GM19468 (cell line): ENCODE results near the gene TMEM63B.
"Not testable (repeated sequence)": the region's sequence is repeated elsewhere in the genome, so short reads cannot be mapped to it uniquely, and the experiment has no call there.

Source experiments
- ATAC-seq: cut with Tn5 transposase; IDR thresholded peaks from one replicate; pipeline ENCODE4 v1.9.1; 2021; ENCODE audit warnings: mild to moderate bottlenecking, moderate library complexity, moderate number of reproducible peaks; ENCODE audit not compliant: unreplicated experiment; ENCODE audit errors: extremely low read depth

Gene TMEM63B

DNA sequence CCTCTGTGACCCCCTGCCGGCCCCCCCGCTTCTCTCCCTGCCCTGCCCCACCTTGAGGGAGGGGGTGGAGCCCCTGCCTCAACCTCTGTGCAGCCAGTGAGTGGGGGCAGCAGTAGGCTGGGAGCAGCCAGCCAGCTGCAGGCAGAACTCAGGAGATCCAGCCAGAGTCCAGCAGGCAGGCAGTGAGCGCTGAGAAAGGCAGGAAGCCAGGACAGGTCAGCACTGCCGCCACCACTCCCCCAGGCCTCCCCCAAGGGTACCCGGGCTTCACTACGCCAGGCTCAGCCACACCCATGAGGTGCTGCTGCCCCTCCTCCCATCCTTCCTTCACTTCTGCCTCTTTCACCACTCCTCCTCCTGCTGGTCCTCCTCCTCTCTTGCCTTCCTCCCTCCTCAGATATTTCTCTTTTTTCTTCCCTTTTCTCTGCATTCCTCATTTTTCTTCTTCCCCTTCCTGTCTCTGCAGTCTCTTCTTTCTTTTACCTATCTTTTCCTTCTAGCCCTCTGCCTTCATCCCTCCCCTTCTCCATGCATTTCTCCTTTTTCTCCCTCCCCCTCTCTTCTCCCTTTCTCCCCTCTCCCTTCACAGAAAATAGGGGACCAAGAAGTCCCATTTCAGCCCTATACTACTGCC is 11.5 kb downstream of the TMEM63B start:
- no peak for ATAC-seq

DNA sequence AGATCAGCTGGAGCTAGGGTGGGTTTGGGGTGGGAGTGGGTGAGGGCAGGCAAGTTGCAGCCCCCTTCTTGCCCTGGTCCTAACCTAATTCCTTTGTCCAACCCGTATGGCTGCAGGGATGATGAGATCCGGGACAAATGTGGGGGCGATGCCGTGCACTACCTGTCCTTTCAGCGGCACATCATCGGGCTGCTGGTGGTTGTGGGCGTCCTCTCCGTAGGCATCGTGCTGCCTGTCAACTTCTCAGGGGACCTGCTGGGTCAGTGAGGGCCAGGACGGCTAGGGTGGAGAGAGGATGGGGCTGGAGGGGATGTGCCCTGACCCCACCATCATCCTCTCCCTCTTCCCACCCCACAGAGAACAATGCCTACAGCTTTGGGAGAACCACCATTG is 12.0 kb downstream of the TMEM63B start:
- no peak for ATAC-seq

DNA sequence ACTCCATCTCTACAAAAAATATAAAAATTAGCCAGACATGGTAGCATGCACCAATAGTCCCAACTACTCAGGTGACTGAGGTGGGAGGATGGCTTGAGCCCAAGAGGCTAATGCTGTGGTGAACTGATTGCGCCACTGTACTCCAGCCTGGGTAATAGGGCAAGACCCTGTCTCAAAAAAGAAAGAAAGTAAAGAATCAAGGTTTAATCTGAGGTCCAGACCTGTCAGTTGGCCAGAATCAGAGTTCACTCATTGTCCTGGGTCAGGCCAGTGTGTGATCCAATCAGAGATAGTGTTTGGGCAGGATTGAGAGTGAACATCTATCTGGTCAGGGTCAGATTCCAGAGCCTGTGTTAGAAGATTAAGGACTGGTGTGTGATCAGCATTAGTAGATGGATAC is 15.5 kb downstream of the TMEM63B start:
- ATAC-seq = no peak

DNA sequence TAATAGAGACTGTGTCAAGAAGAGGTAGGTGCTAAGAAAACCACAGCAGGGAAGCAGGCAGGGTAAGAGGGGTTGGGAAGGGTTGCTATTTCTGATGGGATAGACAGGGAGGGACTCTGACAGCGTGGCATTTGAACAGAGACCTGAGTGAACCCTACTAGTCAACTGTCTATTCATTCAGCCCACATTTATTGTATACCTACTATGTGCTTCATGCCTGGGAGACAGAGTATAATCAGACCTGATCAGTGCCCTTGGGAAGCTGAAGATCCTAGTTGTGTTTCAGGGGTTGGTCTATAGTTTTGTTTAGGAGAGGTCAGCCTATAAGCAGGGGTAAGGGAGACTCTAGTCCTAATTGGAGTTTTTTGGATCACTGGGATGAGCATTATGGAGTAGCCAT is 16.4 kb downstream of the TMEM63B start:
- ATAC-seq = no peak

DNA sequence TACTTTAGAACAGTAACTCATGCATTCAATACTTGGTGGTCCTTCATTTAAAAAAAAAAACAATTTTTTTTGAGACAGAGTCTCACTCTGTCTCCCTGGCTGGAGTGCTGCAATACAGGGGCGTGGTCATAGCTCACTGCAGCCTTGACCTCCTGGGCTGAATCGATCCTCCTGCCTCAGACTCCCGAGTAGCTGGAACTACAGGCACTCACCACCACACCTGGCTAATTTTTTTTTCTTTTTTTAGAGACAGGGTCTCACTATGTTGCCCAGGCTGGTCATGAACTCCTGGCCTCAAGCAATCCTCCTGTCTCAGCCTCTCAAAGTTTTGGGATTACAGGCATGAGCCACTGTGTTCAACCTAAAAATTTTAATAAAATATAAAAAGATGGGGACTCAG is 17.2 kb downstream of the TMEM63B start:
- not testable (repeated sequence) for ATAC-seq

DNA sequence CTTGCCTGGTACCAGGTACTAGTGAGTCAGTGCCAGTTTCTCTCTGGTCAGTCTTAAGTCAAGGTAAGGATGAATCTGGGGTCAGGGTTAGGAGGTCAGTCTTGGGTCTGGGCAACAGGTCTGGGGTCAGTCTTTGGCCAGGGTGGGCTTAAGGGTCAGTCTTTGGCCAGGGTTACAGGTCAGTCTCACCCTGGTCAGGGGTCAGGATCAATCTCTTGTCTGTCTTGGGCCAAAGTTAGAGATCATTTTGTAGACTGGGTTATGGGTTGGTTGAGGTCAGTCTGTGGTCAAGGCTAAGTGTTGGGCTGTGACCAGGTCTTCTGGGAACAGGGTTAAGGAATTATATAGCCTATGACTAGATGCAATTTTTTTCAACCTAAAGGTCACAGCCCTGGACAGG is 18.5 kb downstream of the TMEM63B start:
- ATAC-seq = no peak

DNA sequence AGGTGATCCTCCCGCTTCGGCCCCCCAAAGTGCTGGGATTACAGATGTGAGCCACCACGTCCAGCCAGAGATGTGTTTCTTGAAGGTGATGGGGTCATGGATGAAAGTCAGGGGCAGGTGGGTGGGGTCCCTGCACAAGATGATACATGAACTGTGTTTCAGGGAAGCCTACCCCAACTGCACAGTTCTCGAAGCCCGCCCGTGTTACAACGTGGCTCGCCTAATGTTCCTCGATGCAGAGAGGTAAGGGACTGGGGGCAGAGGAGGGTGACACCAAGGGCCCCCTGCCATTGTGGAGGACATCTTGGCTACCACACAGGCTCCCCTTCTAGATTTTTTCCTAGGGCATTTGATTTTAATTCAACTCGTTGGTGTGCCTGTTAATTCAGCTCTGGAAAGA is 19.3 kb downstream of the TMEM63B start:
- no peak for ATAC-seq

DNA sequence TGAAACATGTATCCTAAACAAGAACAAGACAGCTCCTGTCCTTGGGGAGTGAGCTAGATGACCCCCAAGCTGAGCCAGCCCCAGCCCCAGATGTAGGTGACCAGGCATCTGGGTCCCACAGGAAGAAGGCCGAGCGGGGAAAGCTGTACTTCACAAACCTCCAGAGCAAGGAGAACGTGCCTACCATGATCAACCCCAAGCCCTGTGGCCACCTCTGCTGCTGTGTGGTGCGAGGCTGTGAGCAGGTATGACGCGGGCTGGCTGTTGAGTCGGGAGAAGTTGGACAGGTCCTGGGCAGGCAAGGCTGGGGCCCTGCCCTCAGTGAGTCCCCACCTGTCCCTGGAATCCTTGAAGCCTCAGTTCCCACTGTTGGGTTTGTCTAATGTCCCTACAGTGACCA is 19.9 kb downstream of the TMEM63B start:
- ATAC-seq = no peak

DNA sequence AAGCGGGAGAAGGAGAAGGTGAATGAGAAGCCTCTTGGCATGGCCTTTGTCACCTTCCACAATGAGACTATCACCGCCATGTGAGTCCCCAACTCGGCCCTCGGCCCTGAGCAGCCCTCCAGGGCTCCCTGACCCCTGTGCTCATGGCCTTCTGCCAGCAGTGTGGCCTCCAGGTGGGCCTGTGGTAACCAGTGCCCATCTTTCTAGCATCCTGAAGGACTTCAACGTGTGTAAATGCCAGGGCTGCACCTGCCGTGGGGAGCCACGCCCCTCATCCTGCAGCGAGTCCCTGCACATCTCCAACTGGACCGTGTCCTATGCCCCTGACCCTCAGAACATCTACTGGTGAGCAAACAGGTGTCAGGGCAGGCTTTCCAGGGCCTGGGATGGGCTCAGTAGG is 21.0 kb downstream of the TMEM63B start:
- no peak for ATAC-seq

DNA sequence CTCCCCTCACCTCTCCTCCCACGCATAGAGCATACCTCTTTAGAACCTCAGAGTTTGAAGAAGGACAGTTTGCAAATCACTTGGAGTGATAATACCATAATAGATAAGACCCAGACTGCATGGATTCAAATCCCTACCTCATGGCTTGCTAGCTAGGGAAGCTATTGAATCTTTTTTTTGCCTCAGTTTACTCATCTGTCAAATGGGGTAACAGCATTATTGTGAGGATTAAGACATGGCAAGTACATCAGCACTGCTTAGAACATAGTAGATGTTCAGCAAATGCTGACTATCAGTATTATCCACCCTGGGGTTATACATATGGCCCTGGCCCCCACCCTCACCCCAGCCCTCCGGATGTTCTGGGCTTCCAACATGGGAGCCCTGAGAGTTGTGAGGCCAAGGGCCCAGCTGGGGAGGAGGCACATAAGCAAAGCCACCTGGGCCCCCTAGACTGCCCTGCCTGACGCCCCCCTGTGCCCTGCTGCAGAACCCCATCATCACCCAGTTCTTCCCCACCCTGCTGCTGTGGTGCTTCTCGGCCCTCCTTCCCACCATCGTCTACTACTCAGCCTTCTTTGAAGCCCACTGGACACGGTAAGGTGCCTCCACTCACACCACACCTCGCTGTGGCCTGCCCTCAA is 22.1 kb downstream of the TMEM63B start:
- ATAC-seq = no peak

DNA sequence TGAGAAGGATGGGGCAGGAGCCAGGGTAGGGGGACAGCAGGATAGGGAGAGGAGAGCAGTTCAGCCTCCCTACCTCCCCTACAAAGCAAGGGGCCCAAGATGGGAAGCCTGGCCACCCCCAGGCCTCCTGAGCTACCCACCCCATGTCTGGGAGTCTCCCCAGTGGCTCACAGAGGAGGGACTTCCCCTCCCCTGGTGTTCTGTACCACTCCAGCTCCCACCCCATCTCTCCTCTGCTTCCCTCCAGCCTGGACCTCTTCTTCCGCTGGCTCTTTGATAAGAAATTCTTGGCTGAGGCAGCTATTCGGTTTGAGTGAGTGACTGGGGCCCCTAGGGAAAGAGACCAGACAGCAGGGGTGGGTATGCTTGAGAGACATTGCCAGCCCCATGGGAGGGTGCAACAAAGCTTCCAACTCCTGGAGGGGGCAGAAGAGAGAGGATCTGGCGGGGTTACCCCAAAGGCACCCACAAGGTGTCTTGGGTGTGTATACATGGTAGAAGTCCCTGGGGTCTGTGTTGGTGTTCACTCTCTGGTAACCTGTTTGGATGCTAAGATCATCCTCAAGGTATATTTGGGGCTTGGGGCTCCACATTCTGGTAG is 23.1 kb downstream of the TMEM63B start:
- ATAC-seq = no peak

DNA sequence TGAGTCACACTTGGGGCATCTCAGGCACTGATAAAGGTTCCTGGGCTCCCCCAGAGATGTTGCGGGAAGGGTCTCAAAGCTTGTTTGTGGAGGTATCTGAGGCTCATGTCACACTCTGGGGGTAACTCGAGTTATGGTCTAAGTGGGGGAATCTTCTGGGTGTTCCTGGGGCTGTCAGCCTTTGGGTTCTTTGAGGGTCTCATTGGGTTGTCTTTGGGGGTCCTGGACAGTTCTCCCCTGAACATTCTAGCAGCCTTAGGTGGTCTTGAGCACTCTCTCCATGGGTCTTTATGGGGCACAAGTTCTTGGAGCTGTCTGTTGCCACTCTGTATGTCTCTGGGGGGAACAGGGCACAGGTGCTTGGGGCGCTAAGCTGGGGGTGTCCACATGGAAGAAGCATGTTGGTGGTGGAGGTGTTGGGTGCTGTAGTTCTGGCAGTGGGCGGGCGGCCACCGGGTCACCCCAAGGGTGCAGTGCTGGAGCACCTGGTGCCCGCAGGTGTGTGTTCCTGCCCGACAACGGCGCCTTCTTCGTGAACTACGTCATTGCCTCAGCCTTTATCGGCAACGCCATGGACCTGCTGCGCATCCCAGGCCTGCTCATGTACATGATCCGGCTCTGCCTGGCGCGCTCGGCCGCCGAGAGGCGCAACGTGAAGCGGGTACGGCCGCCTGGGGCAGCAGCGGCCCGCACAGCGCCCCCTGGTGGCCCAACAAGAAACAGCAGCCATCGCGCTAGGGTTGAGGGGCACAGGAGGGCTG is 24.2 kb downstream of the TMEM63B start:
- no peak for ATAC-seq

DNA sequence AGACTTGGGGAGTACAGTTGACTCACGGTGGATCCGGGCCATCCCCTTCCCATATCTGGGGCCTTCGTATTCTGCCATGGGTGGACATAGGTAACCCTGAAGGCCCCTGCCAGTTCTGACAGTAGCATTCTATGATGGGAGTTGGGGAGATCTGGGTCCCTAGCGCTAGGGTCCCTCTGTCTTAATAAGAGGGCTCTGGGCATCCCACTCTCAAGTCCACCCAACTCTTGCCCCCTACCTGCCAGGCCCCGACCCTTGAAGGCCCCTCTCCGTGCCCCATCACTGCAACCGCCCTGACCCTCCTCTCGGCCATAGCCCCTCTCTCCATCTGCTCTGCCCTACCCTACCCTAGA is 24.7 kb downstream of the TMEM63B start:
- ATAC-seq = no peak

DNA sequence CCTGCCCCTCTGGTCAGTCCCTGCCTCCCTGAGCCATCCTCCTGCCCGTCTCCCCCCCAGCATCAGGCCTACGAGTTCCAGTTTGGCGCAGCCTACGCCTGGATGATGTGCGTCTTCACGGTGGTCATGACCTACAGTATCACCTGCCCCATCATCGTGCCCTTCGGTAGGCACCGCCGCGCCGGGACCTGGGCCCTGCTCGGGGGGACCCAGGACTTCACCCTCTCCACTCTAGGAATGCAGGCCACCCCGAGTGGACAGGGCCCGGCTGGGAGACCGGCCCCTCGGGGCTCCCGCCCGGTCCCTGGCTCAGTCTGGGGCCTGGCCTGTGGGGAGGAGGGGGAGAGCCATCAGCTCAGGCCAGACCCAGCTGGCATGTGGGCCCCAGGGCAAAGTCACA is 25.2 kb downstream of the TMEM63B start:
- no peak for ATAC-seq

DNA sequence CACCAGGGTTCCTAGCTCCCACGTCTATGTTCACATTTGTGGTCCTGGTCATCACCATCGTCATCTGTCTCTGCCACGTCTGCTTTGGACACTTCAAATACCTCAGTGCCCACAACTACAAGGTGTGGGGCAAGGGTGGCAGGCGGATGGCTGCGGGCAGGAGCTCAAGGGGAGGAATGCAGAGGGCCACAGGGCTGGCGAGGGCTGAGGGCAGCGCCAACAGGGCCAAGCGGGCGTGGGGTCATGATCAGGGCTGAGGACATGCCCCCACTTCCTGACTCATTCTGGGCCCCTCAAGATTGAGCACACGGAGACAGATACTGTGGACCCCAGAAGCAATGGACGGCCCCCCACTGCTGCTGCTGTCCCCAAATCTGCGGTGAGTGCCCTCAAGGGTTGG is 26.7 kb downstream of the TMEM63B start:
- ATAC-seq = no peak

DNA sequence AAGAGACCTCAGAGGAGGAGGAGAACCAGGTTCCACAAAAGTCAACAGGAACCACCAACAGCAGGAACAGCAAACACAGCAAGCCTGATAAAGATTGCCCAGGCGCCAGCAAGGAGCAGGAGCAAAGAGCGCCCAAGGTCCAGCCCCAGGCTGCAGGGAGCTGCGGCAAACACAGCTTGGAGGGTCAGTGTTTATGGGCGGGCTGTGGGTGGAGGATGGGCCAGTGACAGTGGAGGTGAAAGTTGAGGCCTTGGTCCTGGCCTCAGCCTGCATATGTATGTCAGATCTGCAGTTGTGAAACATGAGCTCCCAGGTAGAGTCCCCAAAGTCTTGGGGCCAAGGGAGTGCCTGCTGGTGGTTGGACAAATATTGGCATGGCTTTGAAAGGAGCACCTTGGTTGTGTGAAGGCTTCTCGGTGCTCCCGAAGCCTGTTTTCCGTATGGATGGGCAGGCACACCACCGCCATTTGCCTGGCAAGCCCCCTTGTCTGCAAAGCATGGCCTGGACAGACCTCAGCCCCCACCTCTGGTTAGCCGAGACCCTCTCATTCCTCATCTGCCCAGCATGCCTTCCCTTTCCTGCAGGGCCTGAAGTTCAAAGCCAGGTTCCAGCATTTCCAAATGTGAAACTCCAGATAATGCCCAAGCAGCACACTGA is 29.3 kb downstream of the TMEM63B start:
- ATAC-seq = no peak

DNA sequence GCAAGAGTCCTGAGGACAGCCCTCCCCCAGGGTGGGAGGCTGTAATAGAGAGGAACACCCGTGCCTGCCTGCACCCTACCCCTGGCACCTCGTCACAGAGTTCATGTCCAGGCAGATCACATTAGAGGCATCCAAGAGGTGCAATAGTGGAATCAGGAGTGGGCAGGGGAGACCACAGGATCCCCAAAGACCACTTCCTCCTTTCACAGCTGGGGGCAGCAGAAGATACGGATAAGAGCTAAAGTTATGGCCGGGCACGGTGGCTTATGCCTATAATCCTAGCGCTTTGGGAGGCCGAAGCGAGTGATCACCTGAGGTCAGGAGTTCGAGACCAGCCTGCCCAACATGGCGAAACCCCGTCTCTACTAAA is 29.8 kb downstream of the TMEM63B start:
- ATAC-seq = no peak

DNA sequence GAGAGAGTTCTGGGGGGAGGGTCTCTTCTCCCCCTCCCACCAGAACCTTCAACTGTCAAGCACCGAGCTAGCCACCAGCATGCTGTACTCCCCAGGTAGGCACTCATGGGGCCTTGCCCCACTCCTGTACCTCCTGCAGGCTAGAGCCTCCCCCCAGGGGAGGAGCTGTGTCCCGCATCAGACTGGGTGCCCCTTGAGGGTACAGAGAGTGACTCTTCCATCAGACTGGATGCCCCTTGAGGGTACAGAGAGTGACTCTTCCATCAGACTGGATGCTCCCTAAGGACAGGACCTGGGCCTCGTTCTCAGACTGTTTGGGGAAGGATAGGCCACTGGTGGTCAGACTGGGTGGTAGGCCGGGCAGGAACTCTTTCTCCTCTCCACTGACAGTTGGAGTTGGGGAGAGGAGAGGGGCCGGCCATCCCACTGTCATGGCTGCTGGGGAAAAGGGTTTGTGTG is 31.4 kb downstream of the TMEM63B start, which contains the start of gene CAPN11:
CAPN11 (plus strand) TSS at position 51 of the 459 bp plus-strand sequence; CDS start at position 80, 29 bp downstream.
- ATAC-seq = no peak

DNA sequence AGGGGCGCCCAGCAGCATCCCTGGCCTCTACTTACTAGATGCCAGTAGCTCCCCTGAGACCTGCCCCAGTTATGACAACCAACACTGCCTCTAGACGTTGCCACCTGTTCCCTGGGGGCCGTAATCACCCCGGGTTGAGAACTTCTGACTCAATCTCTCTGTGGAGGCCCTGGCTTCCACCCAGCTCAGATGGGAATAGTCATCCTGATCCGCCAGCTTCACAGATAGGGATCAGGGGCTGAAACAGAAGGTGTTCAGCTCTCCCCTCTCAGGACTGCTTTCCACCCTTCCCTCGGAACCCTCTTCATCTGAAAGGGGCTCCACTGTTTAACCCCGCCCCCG is 34.6 kb downstream of the TMEM63B start:
- no peak for ATAC-seq

DNA sequence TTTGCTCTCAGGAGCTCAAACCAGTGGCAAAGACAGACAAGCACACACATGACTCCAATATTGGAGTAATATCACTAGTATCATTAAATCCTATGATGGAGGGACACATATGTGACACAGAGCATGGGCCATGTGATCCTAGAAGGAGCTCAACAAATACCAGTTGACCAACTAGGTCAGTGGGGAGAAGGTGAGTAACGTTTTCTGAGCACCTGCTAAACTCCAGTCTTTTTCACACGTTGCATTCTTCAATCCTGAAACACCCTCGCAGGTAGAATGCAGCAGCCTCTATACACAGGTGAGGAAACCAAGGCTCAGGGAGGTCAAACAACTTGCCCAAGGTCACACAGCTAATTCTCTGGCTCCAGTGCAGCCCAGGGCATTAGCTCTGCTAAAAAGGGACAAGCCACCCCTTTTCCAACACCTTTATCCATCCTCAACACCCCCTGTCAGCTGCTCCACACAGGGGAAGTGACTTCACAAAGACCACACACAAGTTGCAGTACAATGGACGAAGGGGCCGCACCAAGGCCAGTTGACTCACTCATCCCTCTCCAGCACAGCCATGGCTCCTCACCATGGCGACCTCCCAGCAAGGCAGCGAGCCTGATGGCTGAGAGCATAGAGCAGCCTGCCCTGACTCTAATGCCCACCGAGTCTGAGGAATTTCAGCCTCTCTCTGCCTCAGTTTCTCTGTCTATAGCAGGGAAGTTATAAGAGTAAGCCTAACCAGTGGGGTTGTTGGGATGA is 35.7 kb downstream of the TMEM63B start:
- ATAC-seq = no peak
